ENCODE data around the gene TCF7L1. TPM values are rescaled to one million over a fixed set of nuclear protein-coding genes. Genes with fewer than 3 reads are reported as not detected.
"Not testable (repeated sequence)": the region's sequence is repeated elsewhere in the genome, so short reads cannot be mapped to it uniquely, and the experiment has no call there.

TCF7L1 gene
- total and polyA plus RNA-seq, 2 experiments from 2014 or later: 0.65 to 1.8 TPM

DNA sequence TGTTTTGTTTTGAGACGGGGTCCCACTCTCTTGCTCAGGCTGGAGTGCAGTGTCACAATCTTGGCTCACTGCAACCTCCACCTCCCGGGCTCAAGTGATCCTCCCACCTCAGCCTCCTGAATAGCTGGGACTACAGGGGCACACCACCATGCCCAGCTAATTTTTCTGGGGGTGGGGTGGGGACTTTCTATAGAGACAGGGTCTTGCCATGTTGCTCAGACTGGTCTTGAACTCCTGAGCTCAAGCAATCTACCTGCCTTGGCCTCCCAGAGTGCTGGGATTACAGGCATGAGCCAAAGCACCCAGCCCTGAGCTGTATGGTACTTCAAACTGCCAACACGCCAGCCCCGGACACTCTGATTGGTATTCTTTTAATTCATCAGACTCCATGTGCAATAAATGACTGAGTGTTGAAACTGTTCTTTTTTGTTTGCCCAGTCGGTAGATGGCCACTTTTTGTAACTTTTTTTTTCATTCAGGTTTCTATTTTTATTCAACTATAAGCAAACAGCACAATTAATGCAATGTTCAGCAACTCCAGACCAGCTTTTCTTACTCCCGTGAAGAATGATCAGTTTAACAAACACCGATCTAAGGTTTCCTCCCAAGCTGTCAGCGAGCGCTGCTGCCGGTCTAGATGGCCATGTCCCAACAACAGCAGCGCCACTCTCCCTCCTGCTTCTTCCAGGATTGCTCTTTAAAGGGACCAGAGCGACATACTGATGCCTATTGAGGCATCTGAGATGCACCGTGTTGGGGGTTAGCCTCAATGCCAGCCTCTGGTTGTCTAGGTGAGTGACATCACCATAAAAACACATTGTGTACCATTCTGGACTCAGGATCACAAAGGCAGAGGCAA, 207.1 kb downstream of the TCF7L1 start:
- Histone ChIP-seq H3K27ac (no peak overlapping the region), H3K4me2 (ENCODE audit: unreplicated experiment) (peak overlapping the region; percentile 54), H3K4me3 (peak overlapping the region; percentile 56), H4K20me1 (ENCODE audit: insufficient read depth) (no peaks in the 10 kb centered on the region), H3K4me1 (ENCODE audit: insufficient read depth) (0 out of 2 replicates have a peak, but pooled peaks cover 5% of the 10 kb centered on the region), H3K79me2 (ENCODE audit: insufficient read depth) (no peaks in the 10 kb centered on the region), H3F3A (ENCODE audit: insufficient read depth) (peaks cover 9% of the 10 kb centered on the region; the same call in 1 of the 2 replicates), H2AFZ (peak overlapping the region; percentile 65), H3K9me2 (ENCODE audit: insufficient read depth) (no peaks in the 10 kb centered on the region), H3K36me3 (ENCODE audit: low read depth) (no peaks in the 10 kb centered on the region), H3K27me3 (replicated peaks; ENCODE audit: insufficient read depth) (no peaks in the 10 kb centered on the region), H3K9ac (peak overlapping the region; percentile 50; the same call in 1 of the 2 replicates), H3K9me3 (ENCODE audit: low read depth) (no peaks in the 10 kb centered on the region)
- 14 to 16% methylated on average over 13 of the region's 13 CpGs for WGBS, 2 experiments (ENCODE audit: low coverage in 1 of 2, low lambda C conversion rate in 2 of 2, missing lambda C conversion rate in 2 of 2)
- in situ Hi-C loops (cut with MboI): no loop called here
- DNase-seq: peak; percentile 45
- TF ChIP-seq EZH2phosphoT487 (IDR thresholded peaks at IDR 0.05; ENCODE audit: insufficient read depth, low read depth) (no peak), EZH2 (IDR thresholded peaks at IDR 0.05; ENCODE audit: insufficient read depth, poor library complexity, severe bottlenecking) (no peak)

DNA sequence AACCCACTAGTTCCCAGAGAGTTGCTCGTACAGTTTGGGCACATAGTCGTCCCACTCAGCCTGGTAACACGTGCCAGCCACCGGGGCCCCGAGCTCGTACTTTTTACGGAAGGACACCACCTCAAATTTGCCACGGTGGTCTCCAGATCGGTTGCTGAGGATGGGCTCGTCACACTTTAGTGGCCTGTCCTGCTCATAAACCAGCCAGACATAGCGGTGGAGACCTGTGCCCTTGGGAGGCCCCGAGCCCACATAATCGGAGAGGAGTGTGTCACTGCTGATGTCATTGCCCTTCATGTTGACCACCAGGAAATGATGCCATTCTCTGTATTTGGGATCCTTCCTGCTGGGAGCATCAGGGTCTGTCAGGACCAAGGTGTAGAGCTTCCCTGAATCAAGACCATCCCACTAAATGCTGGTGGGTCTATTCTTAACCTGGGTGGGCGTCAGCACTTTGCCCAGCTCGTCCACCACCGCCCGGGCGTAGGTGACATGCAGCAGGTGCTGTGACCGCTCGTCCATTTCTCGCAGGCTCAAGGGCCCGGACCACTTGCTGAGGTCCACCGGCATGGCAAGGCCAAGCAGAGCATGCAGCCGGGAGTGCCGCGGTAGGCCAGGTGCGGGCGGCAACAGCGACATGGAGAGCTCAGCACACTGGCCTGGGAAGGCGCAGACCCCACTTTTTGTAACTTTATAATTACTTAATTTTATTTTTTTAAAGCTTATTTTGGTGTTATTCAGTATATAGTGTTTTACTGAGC, 208.3 kb downstream of the TCF7L1 start:
- Histone ChIP-seq H3K27me3 (replicated peaks; ENCODE audit: insufficient read depth) (no peaks in the 10 kb centered on the region), H3K4me2 (ENCODE audit: unreplicated experiment) (no peak overlapping the region), H3K79me2 (ENCODE audit: insufficient read depth) (no peaks in the 10 kb centered on the region), H3K36me3 (ENCODE audit: low read depth) (no peaks in the 10 kb centered on the region), H3K9me3 (ENCODE audit: low read depth) (no peaks in the 10 kb centered on the region), H2AFZ (no peak overlapping the region), H3K4me1 (ENCODE audit: insufficient read depth) (0 out of 2 replicates have a peak, but pooled peaks cover 5% of the 10 kb centered on the region), H3K27ac (no peak overlapping the region), H3F3A (ENCODE audit: insufficient read depth) (peaks cover 9% of the 10 kb centered on the region; the same call in 1 of the 2 replicates), H3K9ac (no peak overlapping the region), H4K20me1 (ENCODE audit: insufficient read depth) (no peaks in the 10 kb centered on the region), H3K9me2 (ENCODE audit: insufficient read depth) (no peaks in the 10 kb centered on the region), H3K4me3 (no peak overlapping the region)
- DNase-seq: no peak
- 86 to 88% methylated on average over 28 to 30 of the region's 30 CpGs for WGBS, 2 experiments (ENCODE audit: low coverage in 1 of 2, low lambda C conversion rate in 2 of 2, missing lambda C conversion rate in 2 of 2)
- in situ Hi-C loops (cut with MboI): no loop called here
- TF ChIP-seq EZH2 (IDR thresholded peaks at IDR 0.05; ENCODE audit: insufficient read depth, poor library complexity, severe bottlenecking) (no peak), EZH2phosphoT487 (IDR thresholded peaks at IDR 0.05; ENCODE audit: insufficient read depth, low read depth) (no peak)

DNA sequence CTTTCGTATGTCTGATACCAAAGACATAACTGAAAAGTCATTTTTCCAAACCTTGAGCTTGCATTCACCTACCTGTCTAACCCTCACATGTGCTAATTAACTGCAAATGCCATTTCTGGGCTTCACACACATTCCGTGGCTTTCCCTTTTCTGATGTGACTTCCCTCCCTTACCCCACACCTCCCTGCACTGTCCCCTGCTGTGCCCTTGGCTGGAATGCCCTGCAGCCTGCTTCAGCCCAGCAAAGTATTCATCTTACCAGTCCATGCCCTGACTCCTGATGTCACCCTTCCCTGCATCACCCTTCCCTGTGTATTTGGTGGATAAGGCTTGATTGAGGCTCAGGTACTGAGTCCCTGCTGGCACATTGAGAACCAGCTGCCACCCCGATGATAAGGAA, 209.0 kb downstream of the TCF7L1 start:
- Histone ChIP-seq H3F3A (ENCODE audit: insufficient read depth) (peaks cover 9% of the 10 kb centered on the region; the same call in 1 of the 2 replicates), H3K9me3 (ENCODE audit: low read depth) (no peaks in the 10 kb centered on the region), H3K36me3 (ENCODE audit: low read depth) (no peaks in the 10 kb centered on the region), H3K9ac (no peak overlapping the region), H3K4me1 (ENCODE audit: insufficient read depth) (0 out of 2 replicates have a peak, but pooled peaks cover 5% of the 10 kb centered on the region), H3K4me2 (ENCODE audit: unreplicated experiment) (no peak overlapping the region), H3K9me2 (ENCODE audit: insufficient read depth) (no peaks in the 10 kb centered on the region), H3K79me2 (ENCODE audit: insufficient read depth) (no peaks in the 10 kb centered on the region), H3K4me3 (no peak overlapping the region), H2AFZ (no peak overlapping the region), H3K27me3 (replicated peaks; ENCODE audit: insufficient read depth) (no peaks in the 10 kb centered on the region), H3K27ac (no peak overlapping the region), H4K20me1 (ENCODE audit: insufficient read depth) (no peaks in the 10 kb centered on the region)
- TF ChIP-seq EZH2 (IDR thresholded peaks at IDR 0.05; ENCODE audit: insufficient read depth, poor library complexity, severe bottlenecking) (no peak), EZH2phosphoT487 (IDR thresholded peaks at IDR 0.05; ENCODE audit: insufficient read depth, low read depth) (no peak)
- 97 to 99% methylated on average over 3 of the region's 3 CpGs for WGBS, 2 experiments (ENCODE audit: low coverage in 1 of 2, low lambda C conversion rate in 2 of 2, missing lambda C conversion rate in 2 of 2)
- no peak for DNase-seq
- in situ Hi-C loops (cut with MboI): no loop called here

DNA sequence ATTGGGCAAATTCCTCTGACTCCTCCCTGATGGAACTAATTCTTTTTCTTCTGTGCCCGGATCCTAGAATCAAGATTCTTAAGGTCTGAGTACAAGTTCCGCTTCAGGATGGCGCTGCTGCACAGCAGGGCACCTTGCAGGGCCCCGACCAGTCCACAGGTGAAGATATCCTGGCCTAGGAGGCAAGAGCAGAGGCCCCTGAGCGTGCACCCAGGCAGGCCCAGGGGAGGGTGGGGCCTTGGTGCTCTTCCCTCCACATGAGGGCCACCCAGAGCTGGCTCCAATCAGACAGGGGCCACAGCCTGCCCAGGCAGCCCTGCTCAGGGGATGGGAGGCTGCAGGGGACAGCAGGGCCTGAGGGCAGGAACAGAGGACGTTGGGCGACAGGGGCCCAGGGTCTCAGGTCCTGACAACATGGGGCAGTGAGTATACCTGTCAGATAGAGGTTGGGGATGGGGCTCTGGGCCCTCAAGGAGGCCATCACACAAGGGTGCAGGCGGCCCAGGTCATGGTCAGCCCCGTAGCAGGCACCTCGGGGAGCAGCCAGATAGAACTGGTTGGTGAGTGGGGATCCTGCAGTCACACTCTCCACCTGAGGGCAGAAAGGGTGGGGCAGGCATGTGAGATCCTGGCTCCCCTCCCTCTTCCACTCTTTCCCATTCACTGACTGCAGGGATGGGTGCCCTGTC, 210.2 kb downstream of the TCF7L1 start:
- in situ Hi-C loops (cut with MboI); H3K9me3 ChIP-seq (ENCODE audit: low read depth): not testable (repeated sequence)
- 79 to 84% methylated on average over 8 to 9 of the region's 10 CpGs for WGBS, 2 experiments (ENCODE audit: low coverage in 1 of 2, low lambda C conversion rate in 2 of 2, missing lambda C conversion rate in 2 of 2)

More for the DNA sequence above, 210.2 kb downstream of the TCF7L1 start:
- H3K27me3 ChIP-seq (replicated peaks; ENCODE audit: insufficient read depth); H3K9me2 ChIP-seq (ENCODE audit: insufficient read depth); H3K4me1 ChIP-seq (ENCODE audit: insufficient read depth); H3F3A ChIP-seq (ENCODE audit: insufficient read depth); H3K27ac ChIP-seq; DNase-seq; H3K36me3 ChIP-seq (ENCODE audit: low read depth); H2AFZ ChIP-seq; H3K9ac ChIP-seq; H3K4me3 ChIP-seq; H3K79me2 ChIP-seq (ENCODE audit: insufficient read depth); H4K20me1 ChIP-seq (ENCODE audit: insufficient read depth); H3K4me2 ChIP-seq (ENCODE audit: unreplicated experiment): not testable (repeated sequence)

Data from GM23248 (cell line).